WTC11 (cell line): ENCODE data around the gene RIMKLB.

Experiments used
- CREB1 ChIP-seq: sonication (generic); formaldehyde crosslinking; IDR thresholded peaks from 2 replicates; pipeline ENCODE4 v1.8.0; 2023; ENCODE audit warnings: mild to moderate bottlenecking, missing genetic modification reagents
- CREM ChIP-seq: sonication (generic); formaldehyde crosslinking; IDR thresholded peaks from 2 replicates; pipeline ENCODE4 v1.8.1; 2022; ENCODE audit warnings: mild to moderate bottlenecking, missing genetic modification reagents, moderate library complexity
- CTCF ChIP-seq: fragments of 200-600 bp; IDR thresholded peaks from 2 replicates; pipeline ENCODE4 v1.8.0; 2022; ENCODE audit warnings: antibody characterized with exemption
- MXD4 ChIP-seq: fragments of 250-450 bp; sonication (Bioruptor Pico); IDR thresholded peaks from 2 replicates; pipeline ENCODE4 v1.8.0; 2021; ENCODE audit warnings: mild to moderate bottlenecking, moderate library complexity, borderline replicate concordance
- NFE2L1 ChIP-seq: sonication (generic); formaldehyde crosslinking; IDR thresholded peaks from 2 replicates; pipeline ENCODE4 v1.8.1; 2023; ENCODE audit warnings: missing genetic modification reagents
- NR3C1 ChIP-seq: sonication (generic); formaldehyde crosslinking; conservative IDR thresholded peaks from 2 replicates; pipeline ENCODE4 v1.8.1; 2023; ENCODE audit warnings: low read depth, mild to moderate bottlenecking, missing genetic modification reagents

DNA sequence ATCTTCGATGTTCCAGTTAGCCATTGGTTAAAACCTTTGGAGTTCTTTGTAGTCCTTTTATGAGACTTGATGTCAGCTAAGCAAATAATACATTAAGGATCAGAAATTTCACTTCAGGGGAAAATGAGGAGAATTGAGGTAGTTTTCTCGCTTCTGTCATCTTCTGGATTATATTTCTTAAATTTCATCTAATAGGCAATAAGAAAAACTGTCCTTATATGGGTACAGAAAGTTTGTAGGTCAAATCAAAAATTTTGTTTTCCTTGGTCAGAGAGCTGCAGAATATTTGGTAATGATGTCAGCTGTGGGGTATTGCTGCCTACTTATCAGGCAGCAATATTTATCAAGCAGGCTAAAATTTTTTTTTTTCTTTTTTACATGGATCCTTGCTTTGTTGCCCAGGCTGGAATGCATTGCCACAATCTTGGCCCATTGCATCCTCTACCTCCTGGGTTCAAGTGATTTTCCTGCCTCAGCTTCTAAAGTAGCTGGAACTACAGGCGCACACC, 37.1 kb downstream of the RIMKLB start:
- TF ChIP-seq CTCF (no peak), CREB1 (no peak), CREM (CRISPR knock-in tag) (no peak), MXD4 (CRISPR knock-in tag) (no peak), NR3C1 (CRISPR knock-in tag) (no peak), NFE2L1 (CRISPR knock-in tag) (no peak)
